ENCODE data around the gene TLE1.

GRCh38 chr9:81584099-81584498 is 105.2 kb downstream of the TLE1 start:
- TF ChIP-seq CTCF (IDR thresholded peaks at IDR 0.05; ENCODE audit: poor library complexity) (no peak), EZH2 (IDR thresholded peaks at IDR 0.05; ENCODE audit: borderline replicate concordance) (no peak)

All from hepatocyte (in vitro differentiated cells).